Stimulated activated naive CD4-positive, alpha-beta T cell treated with Interleukin-2 at 50 U/mL for 16 hours (primary cell): Measurements from ENCODE around the gene PDXK.

ENCODE experiments used
- DNase-seq: peaks from one replicate; lab custom pipeline; 2025; lab: John Stamatoyannopoulos, UW

Gene PDXK

GRCh38 chr21:43743947-43744346, 25.0 kb downstream of the PDXK start:
- DNase-seq, result no peak

- DNase-seq, result no peak
Observed at GRCh38 chr21:43744725-43745124, 25.8 kb downstream of the PDXK start.

GRCh38 chr21:43745772-43746517, 27.0 kb downstream of the PDXK start:
- DNase-seq, result no peak

GRCh38 chr21:43748622-43749021, 29.7 kb downstream of the PDXK start:
- DNase-seq, result no peak

- DNase-seq, result no peak
Observed at GRCh38 chr21:43749651-43750262, 30.8 kb downstream of the PDXK start.

GRCh38 chr21:43750339-43751033, 31.6 kb downstream of the PDXK start:
- no peak for DNase-seq

GRCh38 chr21:43751955-43752591, 33.1 kb downstream of the PDXK start:
- DNase-seq, result no peak

- no peak for DNase-seq
Observed at GRCh38 chr21:43752758-43753438, 34.0 kb downstream of the PDXK start.

GRCh38 chr21:43753439-43753799, 34.5 kb downstream of the PDXK start:
- no peak for DNase-seq

- DNase-seq, result no peak
Observed at GRCh38 chr21:43754948-43755781, 36.2 kb downstream of the PDXK start.

- DNase-seq, result no peak
Observed at GRCh38 chr21:43755820-43756594, 37.1 kb downstream of the PDXK start.

GRCh38 chr21:43757601-43758000, 38.7 kb downstream of the PDXK start:
- no peak for DNase-seq

GRCh38 chr21:43758111-43758641, 39.2 kb downstream of the PDXK start:
- DNase-seq, result no peak

GRCh38 chr21:43758811-43759210, 39.9 kb downstream of the PDXK start:
- no peak for DNase-seq

- DNase-seq, result no peak
Observed at GRCh38 chr21:43759651-43760050, 40.7 kb downstream of the PDXK start.

- no peak for DNase-seq
Observed at GRCh38 chr21:43760391-43760958, 41.5 kb downstream of the PDXK start.

GRCh38 chr21:43761886-43762285, 43.0 kb downstream of the PDXK start:
- no peak for DNase-seq

- DNase-seq, result no peak
Observed at GRCh38 chr21:43762303-43763128, 43.6 kb downstream of the PDXK start.
